SU-DHL-6 (cell line): ENCODE measurements around the gene HIPK4.

Experiments used
- EZH2phosphoT487 ChIP-seq: fragments of 200-600 bp; sonication (generic), shearing (Covaris generic); conservative IDR thresholded peaks from 2 replicates; pipeline ENCODE4 v1.6.1; 2018; ENCODE audit warnings: mild to moderate bottlenecking, antibody characterized with exemption, low read length, moderate library complexity, mixed read lengths
- TF ChIP-seq, protein P1 (sequence below): fragments of 200-600 bp; sonication (generic); IDR thresholded peaks from one replicate; pipeline ENCODE4 v1.5.1; 2017; ENCODE audit warnings: antibody characterized with exemption, mild to moderate bottlenecking, low read length, moderate library complexity; ENCODE audit not compliant: insufficient read depth, poor library complexity, severe bottlenecking

DNA sequence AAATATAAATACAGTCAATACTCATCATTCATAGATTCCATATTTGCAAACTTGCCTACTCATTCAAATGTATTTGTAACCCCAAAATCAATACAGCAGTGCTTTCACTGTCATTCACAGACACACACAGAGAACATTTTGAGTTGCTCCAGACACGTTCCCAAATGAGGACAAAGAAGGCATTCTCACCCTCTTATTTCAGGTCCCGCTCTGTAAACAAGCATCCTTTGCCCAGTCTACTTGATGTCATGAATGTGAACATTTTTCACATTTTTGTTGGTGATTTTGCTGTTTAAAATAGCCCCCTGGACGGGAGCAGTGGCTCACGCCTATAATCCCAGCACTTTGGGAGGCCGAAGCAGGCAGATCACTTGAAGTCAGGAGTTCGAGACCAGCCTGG is 57.3 kb downstream of the HIPK4 start:
- TF ChIP-seq, protein P1, sequence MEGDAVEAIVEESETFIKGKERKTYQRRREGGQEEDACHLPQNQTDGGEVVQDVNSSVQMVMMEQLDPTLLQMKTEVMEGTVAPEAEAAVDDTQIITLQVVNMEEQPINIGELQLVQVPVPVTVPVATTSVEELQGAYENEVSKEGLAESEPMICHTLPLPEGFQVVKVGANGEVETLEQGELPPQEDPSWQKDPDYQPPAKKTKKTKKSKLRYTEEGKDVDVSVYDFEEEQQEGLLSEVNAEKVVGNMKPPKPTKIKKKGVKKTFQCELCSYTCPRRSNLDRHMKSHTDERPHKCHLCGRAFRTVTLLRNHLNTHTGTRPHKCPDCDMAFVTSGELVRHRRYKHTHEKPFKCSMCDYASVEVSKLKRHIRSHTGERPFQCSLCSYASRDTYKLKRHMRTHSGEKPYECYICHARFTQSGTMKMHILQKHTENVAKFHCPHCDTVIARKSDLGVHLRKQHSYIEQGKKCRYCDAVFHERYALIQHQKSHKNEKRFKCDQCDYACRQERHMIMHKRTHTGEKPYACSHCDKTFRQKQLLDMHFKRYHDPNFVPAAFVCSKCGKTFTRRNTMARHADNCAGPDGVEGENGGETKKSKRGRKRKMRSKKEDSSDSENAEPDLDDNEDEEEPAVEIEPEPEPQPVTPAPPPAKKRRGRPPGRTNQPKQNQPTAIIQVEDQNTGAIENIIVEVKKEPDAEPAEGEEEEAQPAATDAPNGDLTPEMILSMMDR, result no peak
- TF ChIP-seq EZH2phosphoT487, result no peak
